GM19099 (cell line): ENCODE data around the gene DHX16.

Source experiments
- POLR2A ChIP-seq: IDR thresholded peaks from 3 replicates; pipeline ENCODE4 v1.6.1; 2011; ENCODE audit warnings: low read depth; ENCODE audit not compliant: insufficient read length; ENCODE audit errors: extremely low read depth

DHX16 gene

DNA sequence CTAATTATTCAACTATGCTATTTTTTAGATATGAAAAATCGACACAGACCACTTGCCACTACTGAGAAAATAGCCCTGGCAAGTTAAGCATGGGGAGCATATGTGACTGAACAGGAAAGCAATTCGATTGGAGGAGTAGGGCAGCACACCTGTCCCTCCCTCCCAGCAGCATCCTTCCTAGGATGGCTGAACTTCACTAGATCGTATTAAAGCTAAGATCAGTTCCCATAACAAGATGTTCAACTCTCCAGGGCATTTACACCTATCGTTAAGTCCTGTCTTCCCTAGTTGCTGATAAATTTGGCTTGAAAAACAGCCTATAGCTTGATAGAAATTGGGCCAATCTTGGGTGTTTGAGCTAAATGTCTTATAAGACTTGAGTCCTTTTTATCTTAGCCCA, 62.7 kb downstream of the DHX16 start:
- peak; percentile 20 for TF ChIP-seq POLR2A

GRCh38 chr6:30603961-30604360, 68.8 kb downstream of the DHX16 start:
- no peak for TF ChIP-seq POLR2A
